Panc1 (cell line): ENCODE results near the gene MRC2.

Source experiments
- POLR2AphosphoS5 ChIP-seq: IDR thresholded peaks from 2 replicates; pipeline ENCODE4 v1.6.1; 2012; ENCODE audit warnings: mild to moderate bottlenecking, low read depth, low read length, moderate library complexity
- REST ChIP-seq, 2 experiments: IDR thresholded peaks; 2 replicates each; pipeline ENCODE4 v1.6.1; 2011 to 2012; ENCODE audit warnings: low read depth in 2 of 2, control low read depth in 1 of 2, low read length in 1 of 2, mild to moderate bottlenecking in 1 of 2, moderate library complexity in 1 of 2; ENCODE audit not compliant: insufficient read depth in 1 of 2
- SIN3A ChIP-seq: IDR thresholded peaks from 2 replicates; pipeline ENCODE4 v1.6.1; 2012; ENCODE audit warnings: low read depth, mild to moderate bottlenecking, low read length, moderate library complexity, borderline replicate concordance; ENCODE audit not compliant: insufficient read depth
- TCF7L2 ChIP-seq: IDR thresholded peaks from 2 replicates; pipeline ENCODE4 v1.6.1; 2011; ENCODE audit warnings: mild to moderate bottlenecking, low read depth, low read length, inconsistent platforms
- TF ChIP-seq, protein P1 (sequence below): fragments of 450-650 bp; IDR thresholded peaks from 2 replicates; pipeline ENCODE4 v1.5.1; 2017; ENCODE audit warnings: mild to moderate bottlenecking

DNA sequence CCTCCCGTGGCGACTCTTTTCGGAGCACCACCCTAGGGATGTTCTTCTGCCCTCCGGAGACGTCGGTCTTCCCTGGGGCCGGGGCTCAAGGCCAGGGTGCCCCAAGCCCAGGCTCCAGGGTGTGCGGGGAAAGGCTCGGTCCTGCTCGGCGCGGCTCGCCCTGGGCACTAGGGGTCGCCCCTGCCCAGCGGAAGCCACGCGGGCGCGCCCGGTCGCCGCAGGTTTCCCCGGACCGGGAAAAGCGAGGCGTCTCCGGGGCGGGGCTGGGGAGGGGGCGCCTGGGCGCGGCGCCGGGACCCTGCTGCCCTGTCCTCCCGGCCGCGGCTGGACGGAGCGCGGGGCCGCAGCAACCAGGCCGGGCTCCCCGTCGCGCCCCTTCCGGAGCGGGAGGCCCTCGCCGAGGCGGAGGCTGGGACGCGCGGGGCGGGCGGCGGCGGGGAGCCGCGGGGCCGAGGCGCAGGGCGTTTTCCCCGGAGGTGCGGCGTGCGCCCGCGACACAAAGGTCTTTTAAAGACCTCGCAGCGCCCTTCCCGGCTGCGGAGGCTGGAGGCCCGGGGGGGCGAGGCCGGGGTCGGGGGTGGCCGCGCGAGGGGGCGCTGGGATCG, 76.4 kb downstream of the MRC2 start:
- TF ChIP-seq POLR2AphosphoS5 (no peak), TCF7L2 (no peak), SIN3A (0 out of 2 replicates have a peak, but pooled peaks have one; percentile 49), REST (IDR thresholded peaks at IDR 0.05; ENCODE audit: insufficient read depth in 1 of 2, low read depth in 2 of 2, low read length in 1 of 2) (no peak)
- TF ChIP-seq, protein P1, sequence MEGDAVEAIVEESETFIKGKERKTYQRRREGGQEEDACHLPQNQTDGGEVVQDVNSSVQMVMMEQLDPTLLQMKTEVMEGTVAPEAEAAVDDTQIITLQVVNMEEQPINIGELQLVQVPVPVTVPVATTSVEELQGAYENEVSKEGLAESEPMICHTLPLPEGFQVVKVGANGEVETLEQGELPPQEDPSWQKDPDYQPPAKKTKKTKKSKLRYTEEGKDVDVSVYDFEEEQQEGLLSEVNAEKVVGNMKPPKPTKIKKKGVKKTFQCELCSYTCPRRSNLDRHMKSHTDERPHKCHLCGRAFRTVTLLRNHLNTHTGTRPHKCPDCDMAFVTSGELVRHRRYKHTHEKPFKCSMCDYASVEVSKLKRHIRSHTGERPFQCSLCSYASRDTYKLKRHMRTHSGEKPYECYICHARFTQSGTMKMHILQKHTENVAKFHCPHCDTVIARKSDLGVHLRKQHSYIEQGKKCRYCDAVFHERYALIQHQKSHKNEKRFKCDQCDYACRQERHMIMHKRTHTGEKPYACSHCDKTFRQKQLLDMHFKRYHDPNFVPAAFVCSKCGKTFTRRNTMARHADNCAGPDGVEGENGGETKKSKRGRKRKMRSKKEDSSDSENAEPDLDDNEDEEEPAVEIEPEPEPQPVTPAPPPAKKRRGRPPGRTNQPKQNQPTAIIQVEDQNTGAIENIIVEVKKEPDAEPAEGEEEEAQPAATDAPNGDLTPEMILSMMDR: peak; percentile 97
